Measurements from ENCODE around the gene ACAP2. TPM values are rescaled to one million over a fixed set of nuclear protein-coding genes. Genes with fewer than 3 reads are reported as not detected.

ACAP2 gene
- total RNA-seq, 1 donor from 2014 or later = 46.0 TPM

GRCh38 chr3:195247863-195248189 is 195.0 kb downstream of the ACAP2 start:
- TF ChIP-seq EZH2 (IDR thresholded peaks at IDR 0.05; ENCODE audit: insufficient read depth, low read length) (no peak), CTCF (IDR thresholded peaks at IDR 0.05; ENCODE audit: insufficient read depth, low read depth, low read length) (no peak)
- no peak overlapping the region for H3K4me3 ChIP-seq (ENCODE audit: insufficient read depth, low read depth, low read length)
- H3K27me3 Mint-ChIP-seq (ENCODE audit: low read depth, unreplicated experiment) = no peaks in the 10 kb centered on the region
- peaks cover 10% of the 10 kb centered on the region for H3K4me1 Mint-ChIP-seq (ENCODE audit: low read depth, unreplicated experiment)
- no peak overlapping the region for H3K27ac ChIP-seq (ENCODE audit: low read depth, low read length)
- DNase-seq (ENCODE audit: low read depth) (no peak), FAIRE-seq (no peak)
- H3K4me1 ChIP-seq (ENCODE audit: insufficient read depth, low read length) = no peaks in the 10 kb centered on the region
- H3K4me2 ChIP-seq (ENCODE audit: low read length) = no peak overlapping the region
- no peaks in the 10 kb centered on the region for H3K27me3 ChIP-seq (ENCODE audit: insufficient read depth, low read length)
- H3K36me3 Mint-ChIP-seq (ENCODE audit: low read depth, unreplicated experiment) = peaks cover 18% of the 10 kb centered on the region
- no peak overlapping the region for H2AFZ ChIP-seq (ENCODE audit: low read depth, low read length)
- no peak overlapping the region for H3K27ac Mint-ChIP-seq (ENCODE audit: unreplicated experiment)
- H4K20me1 ChIP-seq (ENCODE audit: insufficient read depth, low read length) = peaks cover 12% of the 10 kb centered on the region
- H3K9ac ChIP-seq (ENCODE audit: low read length) = no peak overlapping the region
- H3K9me3 Mint-ChIP-seq (ENCODE audit: unreplicated experiment) = peaks cover 5% of the 10 kb centered on the region
- no peak overlapping the region for H3K4me3 Mint-ChIP-seq (ENCODE audit: unreplicated experiment)
- no peaks in the 10 kb centered on the region for H3K9me3 ChIP-seq (ENCODE audit: insufficient read depth, low read depth, low read length)
- peaks cover 33% of the 10 kb centered on the region for H3K79me2 ChIP-seq (ENCODE audit: insufficient read depth, low read length)
- H3K36me3 ChIP-seq (ENCODE audit: insufficient read depth, low read length) = no peaks in the 10 kb centered on the region

DNA sequence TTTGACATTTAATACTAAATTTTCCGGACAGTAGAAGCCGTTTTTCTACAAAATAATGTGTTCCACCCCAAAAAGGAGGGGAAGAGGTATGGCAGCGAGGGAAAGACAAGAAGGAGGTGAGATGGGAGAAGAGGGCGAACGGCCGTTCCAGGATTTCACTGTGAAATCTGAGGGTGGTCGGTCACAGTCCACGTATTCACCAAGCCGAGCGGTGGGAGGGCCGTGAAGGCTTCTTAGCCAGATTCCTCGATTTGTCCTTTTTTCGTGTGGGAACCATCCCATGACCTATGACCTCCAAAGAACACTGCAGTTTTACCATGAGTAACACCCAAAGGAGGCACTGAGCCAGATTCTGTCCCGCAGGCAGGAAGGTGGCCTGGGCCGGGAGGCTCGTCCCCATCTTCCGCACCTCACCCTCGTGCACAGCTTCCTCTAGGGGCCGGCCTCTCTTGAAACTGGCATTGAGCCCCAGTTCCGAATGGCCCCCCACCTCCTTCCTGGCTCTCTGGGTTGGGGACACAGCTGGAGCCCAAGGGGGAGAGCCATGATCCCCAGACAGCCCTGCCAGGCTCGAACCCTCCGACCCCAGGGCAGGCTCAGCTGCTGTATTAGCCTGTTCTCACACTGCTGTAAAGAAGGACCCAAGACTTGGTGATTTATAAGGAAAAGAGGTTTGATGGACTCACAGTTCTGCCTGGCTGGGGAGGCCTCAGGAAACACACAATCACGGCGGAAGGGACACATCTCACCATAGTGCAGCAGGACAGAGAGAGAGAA is 195.5 kb downstream of the ACAP2 start:
- no peaks in the 10 kb centered on the region for H3K9me3 ChIP-seq (ENCODE audit: insufficient read depth, low read depth, low read length)
- DNase-seq (ENCODE audit: low read depth) (no peak), FAIRE-seq (no peak)
- H3K9ac ChIP-seq (ENCODE audit: low read length) = no peak overlapping the region
- H3K27me3 ChIP-seq (ENCODE audit: insufficient read depth, low read length) = no peaks in the 10 kb centered on the region
- Mint-ChIP-seq H3K4me1 (ENCODE audit: low read depth, unreplicated experiment) (peaks cover 6% of the 10 kb centered on the region), H3K27ac (ENCODE audit: unreplicated experiment) (no peak overlapping the region), H3K9me3 (ENCODE audit: unreplicated experiment) (peaks cover 5% of the 10 kb centered on the region), H3K27me3 (ENCODE audit: low read depth, unreplicated experiment) (no peaks in the 10 kb centered on the region), H3K4me3 (ENCODE audit: unreplicated experiment) (no peak overlapping the region), H3K36me3 (ENCODE audit: low read depth, unreplicated experiment) (peaks cover 18% of the 10 kb centered on the region)
- H3K4me1 ChIP-seq (ENCODE audit: insufficient read depth, low read length) = no peaks in the 10 kb centered on the region
- H2AFZ ChIP-seq (ENCODE audit: low read depth, low read length) = no peak overlapping the region
- no peak overlapping the region for H3K4me3 ChIP-seq (ENCODE audit: insufficient read depth, low read depth, low read length)
- no peaks in the 10 kb centered on the region for H3K36me3 ChIP-seq (ENCODE audit: insufficient read depth, low read length)
- no peak overlapping the region for H3K4me2 ChIP-seq (ENCODE audit: low read length)
- peaks cover 38% of the 10 kb centered on the region for H3K79me2 ChIP-seq (ENCODE audit: insufficient read depth, low read length)
- H3K27ac ChIP-seq (ENCODE audit: low read depth, low read length) = no peak overlapping the region
- TF ChIP-seq EZH2 (IDR thresholded peaks at IDR 0.05; ENCODE audit: insufficient read depth, low read length) = no peak
- TF ChIP-seq CTCF (IDR thresholded peaks at IDR 0.05; ENCODE audit: insufficient read depth, low read depth, low read length) = no peak
- peaks cover 15% of the 10 kb centered on the region for H4K20me1 ChIP-seq (ENCODE audit: insufficient read depth, low read length)

DNA sequence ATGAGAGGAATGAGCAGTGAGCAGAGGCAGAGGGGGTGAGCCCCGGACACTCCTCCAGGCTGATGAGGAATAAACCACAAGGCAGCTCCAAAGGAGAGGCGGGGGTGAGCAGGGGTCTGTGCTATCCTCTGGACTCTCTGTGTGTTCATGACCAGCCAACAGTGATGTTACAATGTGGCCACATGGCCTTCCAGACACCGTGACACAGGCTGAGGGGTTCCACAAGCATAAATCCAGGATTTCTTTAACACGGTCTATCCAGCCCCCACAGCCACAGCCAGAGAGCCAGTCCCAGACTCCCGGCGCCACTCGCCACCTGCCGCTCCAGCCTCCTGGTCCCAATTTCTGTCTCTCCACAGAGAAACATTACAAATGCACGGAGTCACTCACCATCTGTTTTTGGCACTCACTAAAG is 196.2 kb downstream of the ACAP2 start:
- no peak overlapping the region for H2AFZ ChIP-seq (ENCODE audit: low read depth, low read length)
- H3K9me3 ChIP-seq (ENCODE audit: insufficient read depth, low read depth, low read length) = no peaks in the 10 kb centered on the region
- peaks cover 16% of the 10 kb centered on the region for H4K20me1 ChIP-seq (ENCODE audit: insufficient read depth, low read length)
- H3K4me3 Mint-ChIP-seq (ENCODE audit: unreplicated experiment) = no peak overlapping the region
- H3K4me1 ChIP-seq (ENCODE audit: insufficient read depth, low read length) = no peaks in the 10 kb centered on the region
- peaks cover 38% of the 10 kb centered on the region for H3K79me2 ChIP-seq (ENCODE audit: insufficient read depth, low read length)
- H3K4me1 Mint-ChIP-seq (ENCODE audit: low read depth, unreplicated experiment) = peaks cover 4% of the 10 kb centered on the region
- no peak overlapping the region for H3K4me3 ChIP-seq (ENCODE audit: insufficient read depth, low read depth, low read length)
- TF ChIP-seq EZH2 (IDR thresholded peaks at IDR 0.05; ENCODE audit: insufficient read depth, low read length) (no peak), CTCF (IDR thresholded peaks at IDR 0.05; ENCODE audit: insufficient read depth, low read depth, low read length) (no peak)
- H3K36me3 ChIP-seq (ENCODE audit: insufficient read depth, low read length) = no peaks in the 10 kb centered on the region
- H3K27me3 Mint-ChIP-seq (ENCODE audit: low read depth, unreplicated experiment) = no peaks in the 10 kb centered on the region
- no peak overlapping the region for H3K4me2 ChIP-seq (ENCODE audit: low read length)
- H3K27ac ChIP-seq (ENCODE audit: low read depth, low read length) = no peak overlapping the region
- FAIRE-seq = no peak
- peaks cover 18% of the 10 kb centered on the region for H3K36me3 Mint-ChIP-seq (ENCODE audit: low read depth, unreplicated experiment)
- no peak overlapping the region for H3K9ac ChIP-seq (ENCODE audit: low read length)
- H3K27ac Mint-ChIP-seq (ENCODE audit: unreplicated experiment) = no peak overlapping the region
- no peak for DNase-seq (ENCODE audit: low read depth)
- no peaks in the 10 kb centered on the region for H3K27me3 ChIP-seq (ENCODE audit: insufficient read depth, low read length)
- peaks cover 5% of the 10 kb centered on the region for H3K9me3 Mint-ChIP-seq (ENCODE audit: unreplicated experiment)
